WTC11 (cell line): Measurements from ENCODE around the gene NRBP1. TPM values are rescaled to one million over a fixed set of nuclear protein-coding genes. Genes with fewer than 3 reads are reported as not detected.

Experiments used
- ELF4 ChIP-seq: sonication (generic); formaldehyde crosslinking; IDR thresholded peaks from 2 replicates; pipeline ENCODE4 v1.8.1; 2022; ENCODE audit warnings: low read depth, mild to moderate bottlenecking, moderate library complexity, missing genetic modification reagents
- EMX1 ChIP-seq: fragments of 250-450 bp; sonication (Bioruptor Pico); IDR thresholded peaks from 2 replicates; pipeline ENCODE4 v1.8.0; 2021; ENCODE audit warnings: mild to moderate bottlenecking
- ESRRA ChIP-seq: sonication (generic); formaldehyde crosslinking; IDR thresholded peaks from 2 replicates; pipeline ENCODE4 v1.8.1; 2022; ENCODE audit warnings: mild to moderate bottlenecking, missing genetic modification reagents, borderline replicate concordance
- FOXK1 ChIP-seq: sonication (generic); formaldehyde crosslinking; IDR thresholded peaks from 2 replicates; pipeline ENCODE4 v1.8.0; 2022; ENCODE audit warnings: mild to moderate bottlenecking, moderate library complexity, missing genetic modification reagents
- GABPB1 ChIP-seq: sonication (generic); formaldehyde crosslinking; IDR thresholded peaks from 2 replicates; pipeline ENCODE4 v1.8.1; 2023; ENCODE audit warnings: mild to moderate bottlenecking, missing genetic modification reagents
- GRHL2 ChIP-seq: fragments of 250-450 bp; sonication (Bioruptor Pico); IDR thresholded peaks from 2 replicates; pipeline ENCODE4 v1.8.0; 2022; ENCODE audit warnings: mild to moderate bottlenecking, moderate library complexity; ENCODE audit not compliant: insufficient replicate concordance, severe bottlenecking
- IRF2 ChIP-seq: sonication (generic); formaldehyde crosslinking; IDR thresholded peaks from 2 replicates; pipeline ENCODE4 v1.8.0; 2022; ENCODE audit warnings: low read depth, missing genetic modification reagents, borderline replicate concordance
- JUN ChIP-seq: sonication (generic); formaldehyde crosslinking; IDR thresholded peaks from 2 replicates; pipeline ENCODE4 v1.8.0; 2023; ENCODE audit warnings: mild to moderate bottlenecking, missing genetic modification reagents
- KAT7 ChIP-seq: sonication (generic); formaldehyde crosslinking; IDR thresholded peaks from 2 replicates; pipeline ENCODE4 v1.8.1; 2023; ENCODE audit warnings: missing genetic modification reagents, mild to moderate bottlenecking, borderline replicate concordance
- NR1H2 ChIP-seq: sonication (generic); formaldehyde crosslinking; IDR thresholded peaks from 2 replicates; pipeline ENCODE4 v1.9.0; 2021; ENCODE audit warnings: mild to moderate bottlenecking, moderate library complexity, missing genetic modification reagents
- NR3C1 ChIP-seq: sonication (generic); formaldehyde crosslinking; conservative IDR thresholded peaks from 2 replicates; pipeline ENCODE4 v1.8.1; 2023; ENCODE audit warnings: low read depth, mild to moderate bottlenecking, missing genetic modification reagents
- OVOL2 ChIP-seq: fragments of 250-450 bp; sonication (Bioruptor Pico); IDR thresholded peaks from 2 replicates; pipeline ENCODE4 v1.9.0; 2021; ENCODE audit warnings: mild to moderate bottlenecking, borderline replicate concordance
- RELA ChIP-seq: sonication (generic); formaldehyde crosslinking; IDR thresholded peaks from 2 replicates; pipeline ENCODE4 v1.8.1; 2022; ENCODE audit warnings: missing genetic modification reagents, mild to moderate bottlenecking, borderline replicate concordance
- SMAD3 ChIP-seq: sonication (generic); formaldehyde crosslinking; IDR thresholded peaks from 2 replicates; pipeline ENCODE4 v1.8.0; 2022; ENCODE audit warnings: missing genetic modification reagents, mild to moderate bottlenecking, borderline replicate concordance
- TEAD4 ChIP-seq: sonication (generic); formaldehyde crosslinking; IDR thresholded peaks from 2 replicates; pipeline ENCODE4 v1.8.0; 2022; ENCODE audit warnings: mild to moderate bottlenecking, missing genetic modification reagents
- TP53 ChIP-seq: sonication (generic); formaldehyde crosslinking; IDR thresholded peaks from 2 replicates; pipeline ENCODE4 v1.8.1; 2023; ENCODE audit warnings: mild to moderate bottlenecking, missing genetic modification reagents
- ZBTB21 ChIP-seq: sonication (generic); formaldehyde crosslinking; IDR thresholded peaks from 2 replicates; pipeline ENCODE4 v1.8.1; 2023; ENCODE audit warnings: mild to moderate bottlenecking, missing genetic modification reagents, borderline replicate concordance
- ZNF263 ChIP-seq: sonication (generic); formaldehyde crosslinking; IDR thresholded peaks from 2 replicates; pipeline ENCODE4 v1.8.1; 2022; ENCODE audit warnings: low read depth, mild to moderate bottlenecking, moderate library complexity, missing genetic modification reagents
- ZNF317 ChIP-seq: sonication (generic); formaldehyde crosslinking; IDR thresholded peaks from 2 replicates; pipeline ENCODE4 v1.8.1; 2023; ENCODE audit warnings: low read depth, mild to moderate bottlenecking, moderate library complexity, missing genetic modification reagents, borderline replicate concordance
- ZNF396 ChIP-seq: fragments of 250-450 bp; sonication (Bioruptor Pico); IDR thresholded peaks from 2 replicates; pipeline ENCODE4 v1.8.0; 2021; ENCODE audit warnings: mild to moderate bottlenecking, moderate library complexity, borderline replicate concordance
- ZNF423 ChIP-seq: fragments of 250-450 bp; sonication (Bioruptor Pico); IDR thresholded peaks from 2 replicates; pipeline ENCODE4 v2.1.2; 2022; ENCODE audit warnings: mild to moderate bottlenecking, moderate library complexity
- total RNA-seq: library from RNA; stranded (reverse); gene quantifications from 3 replicates; pipeline ENCODE4 v1.2.3, GENCODE V29; 2021
- TF ChIP-seq, protein P1 (sequence below): fragments of 250-450 bp; sonication (Bioruptor Pico); IDR thresholded peaks from 2 replicates; pipeline ENCODE4 v1.9.0; 2021; ENCODE audit warnings: mild to moderate bottlenecking, borderline replicate concordance
- TF ChIP-seq, protein P2 (sequence below): sonication (generic); formaldehyde crosslinking; IDR thresholded peaks from 2 replicates; pipeline ENCODE4 v1.8.1; 2022; ENCODE audit warnings: mild to moderate bottlenecking, missing genetic modification reagents, moderate library complexity, borderline replicate concordance
- TF ChIP-seq, protein P3 (sequence below): sonication (generic); formaldehyde crosslinking; conservative IDR thresholded peaks from 2 replicates; pipeline ENCODE4 v1.8.1; 2023; ENCODE audit warnings: mild to moderate bottlenecking, low read depth, missing genetic modification reagents, moderate library complexity
- TF ChIP-seq, protein P4 (sequence below): fragments of 250-450 bp; sonication (Bioruptor Pico); IDR thresholded peaks from 2 replicates; pipeline ENCODE4 v1.9.0; 2021; ENCODE audit warnings: moderate library complexity, mild to moderate bottlenecking, inconsistent platforms, borderline replicate concordance
- TF ChIP-seq, protein P5 (sequence below): sonication (generic); formaldehyde crosslinking; IDR thresholded peaks from 2 replicates; pipeline ENCODE4 v1.8.1; 2023; ENCODE audit warnings: mild to moderate bottlenecking, missing genetic modification reagents
- TF ChIP-seq, protein P6 (sequence below): sonication (generic); formaldehyde crosslinking; IDR thresholded peaks from 2 replicates; pipeline ENCODE4 v1.8.1; 2023; ENCODE audit warnings: mild to moderate bottlenecking, missing genetic modification reagents, moderate library complexity

Gene NRBP1
- total RNA-seq, 1 experiment from 2014 or later = 110 TPM

DNA sequence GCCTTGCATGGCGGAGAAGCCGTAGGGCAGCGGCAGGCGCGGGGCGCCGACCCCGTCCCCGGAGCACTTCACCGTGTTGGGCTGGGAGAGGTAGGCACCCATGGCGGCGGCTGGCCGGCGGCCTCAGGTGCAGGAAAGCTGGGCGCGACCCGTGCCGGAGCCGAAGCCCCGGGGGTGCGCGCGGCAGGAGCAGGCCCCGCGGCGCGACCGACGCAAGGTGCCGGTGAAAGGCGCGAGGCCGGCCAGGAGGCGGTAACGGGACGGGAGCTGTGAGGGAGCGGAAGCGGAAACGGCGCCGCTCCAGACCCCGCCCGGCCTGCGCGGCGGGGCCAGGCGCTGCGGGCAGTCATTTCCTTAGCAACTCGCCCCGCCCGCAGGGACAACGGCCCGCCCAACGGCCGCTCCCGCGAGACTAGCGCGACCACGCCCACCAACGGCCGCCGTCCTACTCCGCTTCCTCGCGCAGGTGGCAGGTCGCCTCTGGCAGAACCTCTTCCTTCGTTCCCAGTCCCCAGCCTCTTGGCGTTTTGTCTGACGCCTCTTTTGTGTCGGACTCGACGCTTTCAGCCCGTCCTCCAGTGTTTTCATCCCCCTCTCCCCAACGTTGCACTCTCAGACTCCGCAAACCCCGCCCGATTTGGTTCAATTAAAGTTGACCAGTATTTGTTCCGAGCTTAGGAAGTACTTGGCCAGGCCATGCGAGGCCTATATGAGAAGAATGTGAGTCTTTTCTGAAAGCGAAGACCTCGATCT is 18.9 kb upstream of the NRBP1 start, which contains the start of gene PPM1G (continued):
- TF ChIP-seq, protein P1, sequence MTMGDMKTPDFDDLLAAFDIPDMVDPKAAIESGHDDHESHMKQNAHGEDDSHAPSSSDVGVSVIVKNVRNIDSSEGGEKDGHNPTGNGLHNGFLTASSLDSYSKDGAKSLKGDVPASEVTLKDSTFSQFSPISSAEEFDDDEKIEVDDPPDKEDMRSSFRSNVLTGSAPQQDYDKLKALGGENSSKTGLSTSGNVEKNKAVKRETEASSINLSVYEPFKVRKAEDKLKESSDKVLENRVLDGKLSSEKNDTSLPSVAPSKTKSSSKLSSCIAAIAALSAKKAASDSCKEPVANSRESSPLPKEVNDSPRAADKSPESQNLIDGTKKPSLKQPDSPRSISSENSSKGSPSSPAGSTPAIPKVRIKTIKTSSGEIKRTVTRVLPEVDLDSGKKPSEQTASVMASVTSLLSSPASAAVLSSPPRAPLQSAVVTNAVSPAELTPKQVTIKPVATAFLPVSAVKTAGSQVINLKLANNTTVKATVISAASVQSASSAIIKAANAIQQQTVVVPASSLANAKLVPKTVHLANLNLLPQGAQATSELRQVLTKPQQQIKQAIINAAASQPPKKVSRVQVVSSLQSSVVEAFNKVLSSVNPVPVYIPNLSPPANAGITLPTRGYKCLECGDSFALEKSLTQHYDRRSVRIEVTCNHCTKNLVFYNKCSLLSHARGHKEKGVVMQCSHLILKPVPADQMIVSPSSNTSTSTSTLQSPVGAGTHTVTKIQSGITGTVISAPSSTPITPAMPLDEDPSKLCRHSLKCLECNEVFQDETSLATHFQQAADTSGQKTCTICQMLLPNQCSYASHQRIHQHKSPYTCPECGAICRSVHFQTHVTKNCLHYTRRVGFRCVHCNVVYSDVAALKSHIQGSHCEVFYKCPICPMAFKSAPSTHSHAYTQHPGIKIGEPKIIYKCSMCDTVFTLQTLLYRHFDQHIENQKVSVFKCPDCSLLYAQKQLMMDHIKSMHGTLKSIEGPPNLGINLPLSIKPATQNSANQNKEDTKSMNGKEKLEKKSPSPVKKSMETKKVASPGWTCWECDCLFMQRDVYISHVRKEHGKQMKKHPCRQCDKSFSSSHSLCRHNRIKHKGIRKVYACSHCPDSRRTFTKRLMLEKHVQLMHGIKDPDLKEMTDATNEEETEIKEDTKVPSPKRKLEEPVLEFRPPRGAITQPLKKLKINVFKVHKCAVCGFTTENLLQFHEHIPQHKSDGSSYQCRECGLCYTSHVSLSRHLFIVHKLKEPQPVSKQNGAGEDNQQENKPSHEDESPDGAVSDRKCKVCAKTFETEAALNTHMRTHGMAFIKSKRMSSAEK = no peak
- TF ChIP-seq ZNF317 (CRISPR knock-in tag) (no peak), EMX1 (CRISPR knock-in tag) (no peak), ZNF423 (CRISPR knock-in tag) (peak; percentile 61; the same call in 1 of the 2 replicates), KAT7 (CRISPR knock-in tag) (no peak), TEAD4 (CRISPR knock-in tag) (no peak), TP53 (CRISPR knock-in tag) (peak; percentile 70; the same call in 1 of the 2 replicates), JUN (CRISPR knock-in tag) (no peak), GABPB1 (CRISPR knock-in tag) (no peak; the same call in none of the 2 replicates), GRHL2 (CRISPR knock-in tag) (no peak), IRF2 (no peak), NR3C1 (CRISPR knock-in tag) (0 out of 2 replicates have a peak, but pooled peaks have one; percentile 79), ZBTB21 (CRISPR knock-in tag) (peak; percentile 42; the same call in 1 of the 2 replicates), SMAD3 (0 out of 2 replicates have a peak, but pooled peaks have one; percentile 39), FOXK1 (peak; percentile 89), NR1H2 (CRISPR knock-in tag) (no peak), ESRRA (CRISPR knock-in tag) (peak; percentile 89; the same call in 1 of the 2 replicates), RELA (peak; percentile 85; the same call in 1 of the 2 replicates), OVOL2 (CRISPR knock-in tag) (no peak), ZNF396 (CRISPR knock-in tag) (no peak), ZNF263 (no peak), ELF4 (no peak)
- TF ChIP-seq, protein P2, sequence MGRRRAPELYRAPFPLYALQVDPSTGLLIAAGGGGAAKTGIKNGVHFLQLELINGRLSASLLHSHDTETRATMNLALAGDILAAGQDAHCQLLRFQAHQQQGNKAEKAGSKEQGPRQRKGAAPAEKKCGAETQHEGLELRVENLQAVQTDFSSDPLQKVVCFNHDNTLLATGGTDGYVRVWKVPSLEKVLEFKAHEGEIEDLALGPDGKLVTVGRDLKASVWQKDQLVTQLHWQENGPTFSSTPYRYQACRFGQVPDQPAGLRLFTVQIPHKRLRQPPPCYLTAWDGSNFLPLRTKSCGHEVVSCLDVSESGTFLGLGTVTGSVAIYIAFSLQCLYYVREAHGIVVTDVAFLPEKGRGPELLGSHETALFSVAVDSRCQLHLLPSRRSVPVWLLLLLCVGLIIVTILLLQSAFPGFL (CRISPR knock-in tag) = peak; percentile 41
- TF ChIP-seq, protein P3, sequence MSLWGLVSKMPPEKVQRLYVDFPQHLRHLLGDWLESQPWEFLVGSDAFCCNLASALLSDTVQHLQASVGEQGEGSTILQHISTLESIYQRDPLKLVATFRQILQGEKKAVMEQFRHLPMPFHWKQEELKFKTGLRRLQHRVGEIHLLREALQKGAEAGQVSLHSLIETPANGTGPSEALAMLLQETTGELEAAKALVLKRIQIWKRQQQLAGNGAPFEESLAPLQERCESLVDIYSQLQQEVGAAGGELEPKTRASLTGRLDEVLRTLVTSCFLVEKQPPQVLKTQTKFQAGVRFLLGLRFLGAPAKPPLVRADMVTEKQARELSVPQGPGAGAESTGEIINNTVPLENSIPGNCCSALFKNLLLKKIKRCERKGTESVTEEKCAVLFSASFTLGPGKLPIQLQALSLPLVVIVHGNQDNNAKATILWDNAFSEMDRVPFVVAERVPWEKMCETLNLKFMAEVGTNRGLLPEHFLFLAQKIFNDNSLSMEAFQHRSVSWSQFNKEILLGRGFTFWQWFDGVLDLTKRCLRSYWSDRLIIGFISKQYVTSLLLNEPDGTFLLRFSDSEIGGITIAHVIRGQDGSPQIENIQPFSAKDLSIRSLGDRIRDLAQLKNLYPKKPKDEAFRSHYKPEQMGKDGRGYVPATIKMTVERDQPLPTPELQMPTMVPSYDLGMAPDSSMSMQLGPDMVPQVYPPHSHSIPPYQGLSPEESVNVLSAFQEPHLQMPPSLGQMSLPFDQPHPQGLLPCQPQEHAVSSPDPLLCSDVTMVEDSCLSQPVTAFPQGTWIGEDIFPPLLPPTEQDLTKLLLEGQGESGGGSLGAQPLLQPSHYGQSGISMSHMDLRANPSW = no peak
- TF ChIP-seq, protein P4, sequence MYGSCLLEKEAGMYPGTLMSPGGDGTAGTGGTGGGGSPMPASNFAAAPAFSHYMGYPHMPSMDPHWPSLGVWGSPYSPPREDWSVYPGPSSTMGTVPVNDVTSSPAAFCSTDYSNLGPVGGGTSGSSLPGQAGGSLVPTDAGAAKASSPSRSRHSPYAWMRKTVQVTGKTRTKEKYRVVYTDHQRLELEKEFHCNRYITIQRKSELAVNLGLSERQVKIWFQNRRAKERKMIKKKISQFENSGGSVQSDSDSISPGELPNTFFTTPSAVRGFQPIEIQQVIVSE (CRISPR knock-in tag) = no peak
- TF ChIP-seq, protein P5, sequence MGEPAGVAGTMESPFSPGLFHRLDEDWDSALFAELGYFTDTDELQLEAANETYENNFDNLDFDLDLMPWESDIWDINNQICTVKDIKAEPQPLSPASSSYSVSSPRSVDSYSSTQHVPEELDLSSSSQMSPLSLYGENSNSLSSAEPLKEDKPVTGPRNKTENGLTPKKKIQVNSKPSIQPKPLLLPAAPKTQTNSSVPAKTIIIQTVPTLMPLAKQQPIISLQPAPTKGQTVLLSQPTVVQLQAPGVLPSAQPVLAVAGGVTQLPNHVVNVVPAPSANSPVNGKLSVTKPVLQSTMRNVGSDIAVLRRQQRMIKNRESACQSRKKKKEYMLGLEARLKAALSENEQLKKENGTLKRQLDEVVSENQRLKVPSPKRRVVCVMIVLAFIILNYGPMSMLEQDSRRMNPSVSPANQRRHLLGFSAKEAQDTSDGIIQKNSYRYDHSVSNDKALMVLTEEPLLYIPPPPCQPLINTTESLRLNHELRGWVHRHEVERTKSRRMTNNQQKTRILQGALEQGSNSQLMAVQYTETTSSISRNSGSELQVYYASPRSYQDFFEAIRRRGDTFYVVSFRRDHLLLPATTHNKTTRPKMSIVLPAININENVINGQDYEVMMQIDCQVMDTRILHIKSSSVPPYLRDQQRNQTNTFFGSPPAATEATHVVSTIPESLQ (CRISPR knock-in tag) = no peak
- TF ChIP-seq, protein P6, sequence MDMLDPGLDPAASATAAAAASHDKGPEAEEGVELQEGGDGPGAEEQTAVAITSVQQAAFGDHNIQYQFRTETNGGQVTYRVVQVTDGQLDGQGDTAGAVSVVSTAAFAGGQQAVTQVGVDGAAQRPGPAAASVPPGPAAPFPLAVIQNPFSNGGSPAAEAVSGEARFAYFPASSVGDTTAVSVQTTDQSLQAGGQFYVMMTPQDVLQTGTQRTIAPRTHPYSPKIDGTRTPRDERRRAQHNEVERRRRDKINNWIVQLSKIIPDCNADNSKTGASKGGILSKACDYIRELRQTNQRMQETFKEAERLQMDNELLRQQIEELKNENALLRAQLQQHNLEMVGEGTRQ (CRISPR knock-in tag) = peak; percentile 22; the same call in 1 of the 2 replicates
